B cell (primary cell): Measurements from ENCODE around the gene UBA1. TPM values are rescaled to one million over a fixed set of nuclear protein-coding genes. Genes with fewer than 3 reads are reported as not detected.

ENCODE experiments used
- ATAC-seq: fragments of 200-7000 bp; cut with Tn5 transposase; one replicate; pipeline ENCODE4 v1.10.0; 2021; ENCODE audit warnings: low read depth, mild to moderate bottlenecking, moderate number of reproducible peaks, moderate library complexity
- CTCF ChIA-PET: fragments of 350-600 bp; sonication (Branson Sonifier 250); formaldehyde crosslinking; loops from one replicate; lab custom pipeline; 2021; ENCODE audit warnings: antibody characterized with exemption, inconsistent platforms; lab: Charles Lee
- POLR2A ChIA-PET: fragments of 350-600 bp; sonication (Branson Sonifier 250); formaldehyde crosslinking; loops from one replicate; lab custom pipeline; 2021; ENCODE audit warnings: antibody characterized with exemption; lab: Charles Lee
- DNase-seq: peaks from one replicate; pipeline ENCODE4 v3.0.0; 2013
- H2AFZ ChIP-seq: 2 replicates; pipeline ENCODE4 v1.6.1; 2012; ENCODE audit warnings: mild to moderate bottlenecking, low read depth, low read length; ENCODE audit not compliant: insufficient read depth, poor library complexity, severe bottlenecking
- H3K27ac ChIP-seq, 2 donors: 1 replicate in 1 of 2; 2 replicates in 1 of 2; pipeline ENCODE4 v1.5.1; 2012 to 2013; ENCODE audit warnings: low read length in 2 of 2, mild to moderate bottlenecking in 2 of 2, moderate library complexity in 1 of 2
- H3K27me3 ChIP-seq, 4 experiments: fragments of 200-600 bp in 1 of 4; sonication (generic) in 1 of 4; replicated peaks in 1 of 4; 1 replicate in 2 of 4; 2 replicates in 2 of 4; pipeline versions ENCODE4 v1.6.1 to v1.7.0; 2013 to 2016; ENCODE audit warnings: low read length in 3 of 4, mild to moderate bottlenecking in 2 of 4, mixed read lengths in 1 of 4, moderate library complexity in 1 of 4; ENCODE audit not compliant: insufficient read depth in 4 of 4, control insufficient read depth in 3 of 4; ENCODE audit errors: control extremely low read depth in 1 of 4
- H3K36me3 ChIP-seq, 2 experiments: replicated peaks in 1 of 2; 1 replicate in 1 of 2; 2 replicates in 1 of 2; pipeline versions ENCODE4 v1.6.1 to v1.7.1; 2013; ENCODE audit warnings: low read length in 1 of 2; ENCODE audit not compliant: insufficient read depth in 2 of 2, control insufficient read depth in 1 of 2; ENCODE audit errors: control extremely low read depth in 1 of 2, extremely low read depth in 1 of 2
- H3K4me1 ChIP-seq, 2 donors: fragments of 200-600 bp in 1 of 2; sonication (generic) in 1 of 2; 1 replicate in 1 of 2; 2 replicates in 1 of 2; pipeline versions ENCODE4 v1.5.1 to v1.6.1; 2013 to 2017; ENCODE audit warnings: low read length in 2 of 2; ENCODE audit not compliant: control insufficient read depth in 2 of 2, insufficient read depth in 2 of 2
- H3K4me2 ChIP-seq: replicated peaks from 2 replicates; pipeline ENCODE3; 2012; ENCODE audit warnings: mild to moderate bottlenecking, low read depth, low read length; ENCODE audit not compliant: poor library complexity, severe bottlenecking
- H3K4me3 ChIP-seq, 5 experiments: fragments of 200-600 bp in 1 of 5; sonication (generic) in 1 of 5; 1 replicate in 3 of 5; 2 replicates in 2 of 5; pipeline versions ENCODE4 v1.5.1 to v1.7.0; 2011 to 2016; ENCODE audit warnings: low read length in 4 of 5, mild to moderate bottlenecking in 4 of 5, low read depth in 2 of 5, control low read depth in 1 of 5, moderate library complexity in 1 of 5; ENCODE audit not compliant: insufficient read depth in 1 of 5; ENCODE audit errors: control extremely low read depth in 1 of 5, extremely low read depth in 1 of 5
- H3K79me2 ChIP-seq: fragments of 200-600 bp; sonication (generic); one replicate; pipeline ENCODE4 v1.6.0; 2016; ENCODE audit warnings: low read length; ENCODE audit not compliant: control insufficient read depth, insufficient read depth
- H3K9ac ChIP-seq: fragments of 200-600 bp; sonication (generic); 2 replicates; pipeline ENCODE4 v1.6.1; 2017; ENCODE audit warnings: mild to moderate bottlenecking, low read length, moderate library complexity
- H3K9me3 ChIP-seq, 3 donors: one replicate each; pipeline versions ENCODE4 v1.6.1 to v1.7.1; 2013; ENCODE audit warnings: low read length in 2 of 3; ENCODE audit not compliant: control insufficient read depth in 2 of 3, insufficient read depth in 1 of 3; ENCODE audit errors: control extremely low read depth in 1 of 3
- H4K20me1 ChIP-seq: 2 replicates; pipeline ENCODE4 v1.6.0; 2012; ENCODE audit warnings: mild to moderate bottlenecking, low read length; ENCODE audit not compliant: insufficient read depth, control insufficient read depth, poor library complexity, severe bottlenecking
- H3K27ac Mint-ChIP-seq: one replicate; pipeline ENCODE4 v1.8.0; 2021; ENCODE audit warnings: mixed read lengths
- H3K27me3 Mint-ChIP-seq: one replicate; pipeline ENCODE4 v1.8.0; 2021; ENCODE audit warnings: mixed read lengths
- H3K4me1 Mint-ChIP-seq: one replicate; pipeline ENCODE4 v1.8.0; 2021; ENCODE audit warnings: mixed read lengths
- H3K4me3 Mint-ChIP-seq: one replicate; pipeline ENCODE4 v1.8.0; 2021; ENCODE audit warnings: mixed read lengths
- H3K9me3 Mint-ChIP-seq: one replicate; pipeline ENCODE4 v1.8.0; 2022; ENCODE audit warnings: mixed read lengths; ENCODE audit not compliant: insufficient read depth
- EZH2 ChIP-seq: IDR thresholded peaks from 2 replicates; pipeline ENCODE4 v1.6.1; 2012; ENCODE audit warnings: borderline replicate concordance, low read depth, mild to moderate bottlenecking, moderate library complexity, low read length; ENCODE audit not compliant: insufficient read depth, poor library complexity, severe bottlenecking
- WGBS: methylation state at CpG from one replicate; pipeline ENCODE4 v1.1.5; 2013; ENCODE audit warnings: missing lambda C conversion rate; ENCODE audit not compliant: insufficient coverage; 5-methylcytosine and 5-hydroxymethylcytosine counted together
- intact Hi-C: fragments of 100-400 bp; cut with micrococcal nuclease; formaldehyde crosslinking; loops from one replicate; pipeline ENCODE4 v1.10.0; 2022
- polyA plus RNA-seq: library from polyadenylated mRNA; depleted of rRNA; stranded (reverse); fragments of >200 nt; gene quantifications from 2 replicates; pipeline ENCODE4 v1.2.3, GENCODE V29; 2012
- total RNA-seq, 2 donors: library from RNA; stranded (reverse); fragments of 120-200 nt in 1 of 2; gene quantifications; 1 replicate in 1 of 2; 2 replicates in 1 of 2; pipeline versions ENCODE4 v1.2.3 to v1.2.4, GENCODE V29; 2013 to 2022
- TF ChIP-seq, protein P1 (sequence below): fragments of 200-600 bp; IDR thresholded peaks from one replicate; pipeline ENCODE4 v1.8.0; 2022; ENCODE audit warnings: antibody characterized with exemption, mild to moderate bottlenecking

Gene UBA1
- total and polyA plus RNA-seq, 2 donors (not counting 1 experiment from before 2014, with no cell fraction given), result 166 to 211 TPM

DNA sequence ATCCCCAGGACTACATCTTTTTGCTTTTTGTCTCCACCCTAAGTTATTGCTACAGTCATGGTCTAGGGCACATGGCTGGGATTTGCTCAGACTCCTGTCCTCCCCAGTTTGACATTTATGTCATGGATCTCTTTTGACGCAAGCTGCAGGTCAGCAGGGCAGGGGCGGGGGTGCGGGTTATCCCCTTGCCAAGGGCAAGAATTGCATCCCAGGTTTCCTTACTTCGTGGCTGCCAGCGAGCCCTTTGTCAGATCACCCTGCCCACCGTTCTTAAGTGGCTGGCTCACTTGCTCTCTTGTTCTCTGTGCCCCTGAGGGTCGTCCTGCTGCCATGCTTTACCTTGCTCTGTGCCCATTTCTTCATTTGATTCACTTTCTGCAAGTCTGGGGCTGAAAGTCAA lies 21.1 kb upstream of the UBA1 start:
- Mint-ChIP-seq H3K4me1 (no peaks in the 10 kb centered on the region), H3K9me3 (no peaks in the 10 kb centered on the region), H3K27me3 (no peaks in the 10 kb centered on the region), H3K4me3 (no peak overlapping the region), H3K27ac (no peak overlapping the region)
- POLR2A ChIA-PET, result no interaction called here
- no peak overlapping the region for H3K9ac ChIP-seq
- H3K4me1 ChIP-seq, result no peaks in the 10 kb centered on the region
- H2AFZ ChIP-seq, result no peak overlapping the region
- intact Hi-C loops, result no loop called here
- no peak overlapping the region for H3K4me3 ChIP-seq
- H4K20me1 ChIP-seq, result peaks cover 22% of the 10 kb centered on the region
- no peaks in the 10 kb centered on the region for H3K9me3 ChIP-seq
- H3K27ac ChIP-seq, result no peak overlapping the region
- H3K79me2 ChIP-seq, result peaks cover 32% of the 10 kb centered on the region
- CTCF ChIA-PET, result no interaction called here
- no peak for ATAC-seq
- TF ChIP-seq, protein P1, sequence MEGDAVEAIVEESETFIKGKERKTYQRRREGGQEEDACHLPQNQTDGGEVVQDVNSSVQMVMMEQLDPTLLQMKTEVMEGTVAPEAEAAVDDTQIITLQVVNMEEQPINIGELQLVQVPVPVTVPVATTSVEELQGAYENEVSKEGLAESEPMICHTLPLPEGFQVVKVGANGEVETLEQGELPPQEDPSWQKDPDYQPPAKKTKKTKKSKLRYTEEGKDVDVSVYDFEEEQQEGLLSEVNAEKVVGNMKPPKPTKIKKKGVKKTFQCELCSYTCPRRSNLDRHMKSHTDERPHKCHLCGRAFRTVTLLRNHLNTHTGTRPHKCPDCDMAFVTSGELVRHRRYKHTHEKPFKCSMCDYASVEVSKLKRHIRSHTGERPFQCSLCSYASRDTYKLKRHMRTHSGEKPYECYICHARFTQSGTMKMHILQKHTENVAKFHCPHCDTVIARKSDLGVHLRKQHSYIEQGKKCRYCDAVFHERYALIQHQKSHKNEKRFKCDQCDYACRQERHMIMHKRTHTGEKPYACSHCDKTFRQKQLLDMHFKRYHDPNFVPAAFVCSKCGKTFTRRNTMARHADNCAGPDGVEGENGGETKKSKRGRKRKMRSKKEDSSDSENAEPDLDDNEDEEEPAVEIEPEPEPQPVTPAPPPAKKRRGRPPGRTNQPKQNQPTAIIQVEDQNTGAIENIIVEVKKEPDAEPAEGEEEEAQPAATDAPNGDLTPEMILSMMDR, result no peak
- TF ChIP-seq EZH2, result no peak
- WGBS, result 100% methylated on average over 3 of the region's 7 CpGs
- no peak overlapping the region for H3K4me2 ChIP-seq
- no peaks in the 10 kb centered on the region for H3K27me3 ChIP-seq
- no peak for DNase-seq
- peaks cover 0 to 45% of the 10 kb centered on the region in 2 experiments for H3K36me3 ChIP-seq

DNA sequence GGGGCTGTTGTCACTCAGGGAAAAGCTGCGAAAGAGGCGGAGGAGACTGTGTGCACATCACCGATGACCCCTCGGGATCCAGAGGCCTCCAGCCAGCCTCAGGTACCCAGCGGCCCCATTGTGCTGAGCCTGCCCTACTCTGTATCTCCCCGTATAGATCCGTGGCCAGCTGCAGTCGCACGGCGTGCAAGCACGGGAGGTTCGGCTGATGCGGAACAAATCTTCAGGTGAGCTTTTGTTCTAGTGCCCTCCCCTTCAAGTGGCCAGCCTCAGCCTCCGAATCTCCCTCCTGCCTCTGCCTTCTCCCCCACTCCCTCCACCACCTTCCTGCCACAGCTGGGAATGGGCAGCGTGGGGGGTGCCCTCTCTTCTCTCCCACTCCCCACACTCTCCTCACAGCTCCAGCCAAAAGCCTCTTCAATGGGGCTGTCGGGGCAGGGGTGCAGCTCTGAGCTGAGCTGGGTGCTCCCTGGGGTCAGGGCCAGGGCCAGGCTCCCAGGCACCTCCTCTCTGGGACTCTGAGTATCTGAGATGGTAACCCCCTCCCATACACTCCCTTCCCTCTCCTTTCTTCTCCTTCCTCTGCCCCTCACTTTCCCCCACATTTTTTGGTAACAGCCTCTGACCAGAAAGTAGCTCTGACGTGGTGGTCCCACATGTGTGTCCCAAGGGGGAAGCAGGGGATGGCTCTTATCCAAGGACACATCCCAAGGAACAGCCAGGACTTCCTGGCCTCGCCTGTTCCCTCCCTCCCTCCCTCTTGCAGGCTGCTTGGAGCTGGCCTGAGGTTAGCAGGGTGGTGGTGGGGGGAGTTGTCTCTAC lies 20.4 kb upstream of the UBA1 start:
- H3K4me3 ChIP-seq, result no peak overlapping the region
- H3K27ac Mint-ChIP-seq, result no peak overlapping the region
- H2AFZ ChIP-seq, result no peak overlapping the region
- POLR2A ChIA-PET, result no interaction called here
- H3K4me3 Mint-ChIP-seq, result no peak overlapping the region
- TF ChIP-seq EZH2, result no peak
- TF ChIP-seq, protein P1, result no peak
- H4K20me1 ChIP-seq, result peaks cover 22% of the 10 kb centered on the region
- 95% methylated on average over 13 of the region's 18 CpGs for WGBS
- H3K4me2 ChIP-seq, result no peak overlapping the region
- no peaks in the 10 kb centered on the region for H3K9me3 ChIP-seq
- ATAC-seq (no peak), DNase-seq (no peak)
- peaks cover 28% of the 10 kb centered on the region for H3K79me2 ChIP-seq
- no peaks in the 10 kb centered on the region for H3K4me1 ChIP-seq
- CTCF ChIA-PET, result no interaction called here
- no peak overlapping the region for H3K9ac ChIP-seq
- intact Hi-C loops, result no loop called here
- no peaks in the 10 kb centered on the region for H3K27me3 Mint-ChIP-seq
- peaks cover 0 to 45% of the 10 kb centered on the region in 2 experiments for H3K36me3 ChIP-seq
- H3K27ac ChIP-seq, result no peak overlapping the region
- H3K27me3 ChIP-seq, result no peaks in the 10 kb centered on the region
- H3K9me3 Mint-ChIP-seq, result no peaks in the 10 kb centered on the region
- no peaks in the 10 kb centered on the region for H3K4me1 Mint-ChIP-seq
